ENCODE measurements around the gene ROR1.

The ROR1 gene

GRCh38 chr1:64161357-64161941 is 387.6 kb downstream of the ROR1 start:
- DNase-seq: no peak

GRCh38 chr1:64162151-64162550 is 388.3 kb downstream of the ROR1 start:
- DNase-seq: no peak

- DNase-seq: no peak
Observed at GRCh38 chr1:64162804-64163203, 389.0 kb downstream of the ROR1 start.

GRCh38 chr1:64163431-64163830 is 389.6 kb downstream of the ROR1 start:
- no peak for DNase-seq

GRCh38 chr1:64163970-64164369 is 390.2 kb downstream of the ROR1 start:
- no peak for DNase-seq

- DNase-seq: no peak
Observed at GRCh38 chr1:64166629-64167028, 392.8 kb downstream of the ROR1 start.

DNA sequence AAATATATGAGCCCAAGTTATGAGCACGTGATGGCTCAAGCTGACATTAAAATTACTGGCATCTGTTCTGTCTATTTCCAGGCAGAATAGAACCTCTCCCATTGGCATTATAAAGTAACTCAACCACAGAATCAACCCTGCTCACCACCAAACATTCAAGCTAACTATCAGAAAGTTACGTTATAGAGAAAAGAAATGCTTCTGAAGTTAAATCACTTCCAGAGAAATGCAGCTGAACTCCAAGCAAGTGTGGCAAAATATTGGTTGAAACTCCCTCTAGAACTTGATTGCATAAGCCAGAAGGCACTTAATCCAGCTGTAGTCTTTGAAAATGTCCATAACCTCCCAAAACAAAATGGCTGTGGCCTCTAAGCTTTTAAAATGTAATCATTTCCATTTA is 393.4 kb downstream of the ROR1 start:
- DNase-seq: no peak

GRCh38 chr1:64171246-64171645 is 397.4 kb downstream of the ROR1 start:
- no peak for DNase-seq

DNA sequence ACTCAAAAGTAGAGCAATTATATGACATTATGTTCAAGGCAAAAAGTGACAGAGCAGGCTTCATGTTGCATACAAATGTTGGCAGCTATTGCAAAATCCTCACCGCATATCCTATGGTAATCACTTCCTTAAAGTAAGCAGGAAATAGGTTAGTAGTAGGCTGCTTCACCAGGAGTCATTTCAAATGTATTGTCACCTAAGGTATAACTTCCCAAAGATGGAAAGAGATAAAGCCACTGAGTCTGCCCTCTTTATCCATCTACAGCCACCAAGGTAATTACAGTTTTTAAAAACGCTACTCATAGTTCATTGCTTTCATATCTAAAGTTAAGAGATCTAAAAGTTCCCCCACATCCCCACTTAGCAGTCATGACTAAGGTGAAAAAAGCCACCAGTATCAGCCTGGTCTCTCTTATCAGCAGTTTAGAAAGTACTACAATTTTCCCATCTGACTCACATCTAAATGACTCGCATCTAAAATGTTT is 398.0 kb downstream of the ROR1 start:
- DNase-seq: no peak

DNA sequence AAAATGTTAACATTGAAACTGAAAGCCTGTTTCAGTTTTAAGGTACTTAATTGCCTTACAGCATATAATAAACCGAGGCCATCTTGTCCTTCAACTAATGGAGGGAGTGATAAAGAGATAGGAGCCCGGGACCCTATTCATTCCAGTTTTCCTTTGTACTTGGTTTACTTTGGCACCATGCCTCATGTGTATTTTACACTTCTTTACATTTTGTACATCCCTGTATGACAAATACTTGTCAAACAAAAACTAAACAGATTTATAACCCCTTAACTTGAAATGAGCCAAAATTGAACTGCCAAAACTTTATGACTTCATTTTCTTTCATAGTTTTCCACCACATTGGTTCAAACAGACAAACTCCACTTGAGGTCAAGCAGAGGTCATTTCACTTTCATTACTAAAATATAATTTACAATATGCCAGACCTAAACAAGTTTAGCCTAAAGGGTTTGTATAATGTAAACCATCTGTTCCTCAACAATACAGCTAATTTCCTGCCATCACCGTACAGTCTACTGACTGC is 398.7 kb downstream of the ROR1 start:
- DNase-seq: no peak

GRCh38 chr1:64173336-64173940 is 399.6 kb downstream of the ROR1 start:
- DNase-seq: no peak

GRCh38 chr1:64175639-64176038 is 401.8 kb downstream of the ROR1 start:
- no peak for DNase-seq

- DNase-seq: no peak
Observed at GRCh38 chr1:64176659-64177058, 402.8 kb downstream of the ROR1 start.

- no peak for DNase-seq
Observed at GRCh38 chr1:64179588-64179987, 405.8 kb downstream of the ROR1 start.

DNA sequence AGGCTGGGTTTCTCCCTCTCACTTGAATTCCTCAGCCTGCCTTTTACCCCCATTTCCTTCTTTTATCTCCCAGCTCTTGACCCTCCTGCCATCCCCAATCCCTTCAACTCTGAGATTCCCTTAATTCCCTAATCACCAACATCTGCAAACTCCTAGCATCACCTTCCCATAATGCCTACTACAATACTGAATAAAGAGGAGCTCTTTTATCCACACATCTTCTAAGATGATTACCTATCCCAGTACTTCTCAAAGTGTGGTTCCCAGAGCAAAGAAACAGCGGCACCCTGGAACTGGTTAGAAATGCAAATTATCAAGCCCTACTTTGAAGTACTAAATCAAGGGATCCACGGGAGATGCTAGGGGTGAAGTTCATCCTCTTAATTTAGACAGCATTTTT is 408.4 kb downstream of the ROR1 start:
- no peak for DNase-seq

DNA sequence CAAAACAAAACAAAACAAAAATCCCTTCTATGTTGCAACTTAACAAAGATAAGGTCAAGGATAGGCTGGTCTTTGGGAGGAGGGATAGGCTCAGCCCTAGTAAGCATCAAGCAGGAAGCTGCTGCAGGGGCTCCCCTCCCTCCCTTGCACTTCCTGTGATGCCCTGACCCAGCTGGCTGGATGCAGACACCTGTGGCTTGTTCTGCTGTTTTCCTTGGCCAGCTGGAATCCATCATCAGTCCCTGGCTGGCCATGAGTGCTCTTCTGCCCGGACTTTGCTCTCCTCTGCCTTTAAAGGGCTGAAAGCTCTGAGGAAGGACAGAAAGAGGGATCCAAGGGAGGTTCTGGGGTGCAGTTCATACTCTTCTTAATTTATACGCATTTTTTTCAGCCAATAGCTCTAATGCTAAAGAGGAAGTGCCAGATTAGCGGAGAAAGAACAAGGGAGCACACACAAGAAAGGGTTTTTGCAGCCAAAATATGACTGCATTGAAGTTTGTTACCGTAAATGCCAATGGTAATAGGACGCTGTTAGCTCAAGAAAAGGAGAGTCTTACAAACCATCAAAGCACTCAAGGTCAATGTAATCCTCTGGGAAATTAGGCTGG is 409.7 kb downstream of the ROR1 start:
- no peak for DNase-seq

- DNase-seq: no peak
Observed at GRCh38 chr1:64184003-64184440, 410.2 kb downstream of the ROR1 start.

GRCh38 chr1:64186138-64186897 is 412.5 kb downstream of the ROR1 start:
- no peak for DNase-seq

DNA sequence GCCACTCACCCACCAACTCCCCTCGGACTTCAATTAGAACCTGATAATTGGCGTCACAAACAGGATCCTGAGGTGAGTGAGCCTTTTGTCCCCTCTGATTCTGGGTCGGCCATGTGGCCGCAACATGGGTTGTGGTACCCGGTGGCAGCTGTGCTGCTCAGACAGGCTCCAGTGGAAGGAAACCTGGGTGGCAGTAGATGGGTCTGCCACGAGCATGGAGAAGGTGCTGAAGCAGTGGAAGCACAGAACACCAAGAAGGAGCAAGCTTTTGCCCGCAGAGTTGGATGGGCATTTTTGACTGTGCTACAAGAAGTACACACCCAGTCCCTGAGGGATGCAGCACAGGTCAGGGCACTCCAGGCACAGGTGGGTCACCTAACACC is 413.1 kb downstream of the ROR1 start:
- no peak for DNase-seq

- DNase-seq: no peak
Observed at GRCh38 chr1:64187646-64188045, 413.8 kb downstream of the ROR1 start.

DNA sequence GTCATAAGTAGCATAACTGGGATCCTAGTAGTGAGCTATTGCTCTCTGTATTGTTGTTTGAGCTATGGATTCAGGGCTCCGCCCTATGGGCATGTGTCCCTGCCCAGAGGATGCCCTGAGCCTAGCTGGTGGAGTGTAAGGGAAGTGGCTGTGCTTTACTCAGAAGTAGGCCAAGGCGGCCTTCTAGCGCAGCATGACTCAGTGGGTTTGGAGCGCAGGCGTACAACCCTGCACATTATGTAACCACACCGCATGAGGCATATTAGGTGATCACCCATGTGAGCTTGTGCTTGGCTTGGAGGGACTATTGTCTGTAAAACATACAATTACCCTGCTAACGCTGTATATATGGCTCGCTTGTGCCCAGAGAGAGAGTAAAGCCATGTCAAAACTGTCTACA is 418.5 kb downstream of the ROR1 start:
- no peak for DNase-seq

DNA sequence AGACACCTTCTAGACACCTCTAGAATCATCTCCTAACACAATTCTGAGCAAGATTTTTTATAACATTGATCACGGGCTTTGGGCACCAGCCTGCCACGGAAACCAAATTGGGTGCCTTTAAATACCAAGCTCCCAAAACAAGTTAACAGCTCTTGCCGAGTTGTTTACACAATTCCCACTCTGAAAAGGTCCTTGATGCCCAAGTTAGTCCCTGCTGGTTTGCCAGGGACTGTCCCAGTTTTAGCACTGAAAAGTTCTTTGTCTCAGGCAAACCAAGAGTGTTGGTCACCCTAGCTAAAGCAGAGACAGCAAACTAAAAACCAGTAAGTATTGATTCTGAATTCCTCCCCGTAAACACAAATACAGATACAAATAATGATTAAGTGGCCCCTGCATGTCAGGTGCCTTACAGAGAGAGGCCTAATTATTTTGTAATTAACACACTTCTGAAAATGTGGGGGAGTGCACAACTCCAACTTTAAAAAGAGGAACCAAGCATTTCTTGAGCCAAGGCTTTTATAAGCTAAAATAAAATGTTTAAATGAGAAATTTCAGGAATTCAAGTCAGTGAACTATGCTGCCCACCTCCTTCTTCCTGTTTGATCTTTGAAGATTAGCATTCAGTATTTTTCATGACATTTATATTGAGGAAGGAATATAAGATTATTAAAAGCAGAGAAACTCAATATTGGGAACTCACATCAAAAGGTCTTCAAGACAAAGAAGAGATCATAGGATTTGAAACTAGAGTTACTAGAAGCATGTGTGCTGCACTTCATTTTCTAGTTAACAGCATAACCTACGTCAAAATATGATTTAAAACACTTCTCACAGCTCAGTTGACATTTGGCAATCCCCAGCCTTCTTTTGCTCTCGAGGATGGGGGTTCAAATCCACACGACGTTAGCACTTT is 420.6 kb downstream of the ROR1 start:
- DNase-seq: no peak

GRCh38 chr1:64195081-64195395 is 421.2 kb downstream of the ROR1 start:
- DNase-seq: no peak
